T-helper 9 cell (primary cell): ENCODE measurements around the gene TUBB4A.
"Not testable (repeated sequence)": the region's sequence is repeated elsewhere in the genome, so short reads cannot be mapped to it uniquely, and the experiment has no call there.

Source experiments
- DNase-seq: peaks from one replicate; pipeline ENCODE4 v3.0.0-alpha.2; 2020
- total RNA-seq, 2 donors: gene quantifications; one replicate each; lab custom pipeline; 2026; lab: John Stamatoyannopoulos, UW

The TUBB4A gene
- 0 to 0.14 reads per million in 2 donors for total RNA-seq

DNA sequence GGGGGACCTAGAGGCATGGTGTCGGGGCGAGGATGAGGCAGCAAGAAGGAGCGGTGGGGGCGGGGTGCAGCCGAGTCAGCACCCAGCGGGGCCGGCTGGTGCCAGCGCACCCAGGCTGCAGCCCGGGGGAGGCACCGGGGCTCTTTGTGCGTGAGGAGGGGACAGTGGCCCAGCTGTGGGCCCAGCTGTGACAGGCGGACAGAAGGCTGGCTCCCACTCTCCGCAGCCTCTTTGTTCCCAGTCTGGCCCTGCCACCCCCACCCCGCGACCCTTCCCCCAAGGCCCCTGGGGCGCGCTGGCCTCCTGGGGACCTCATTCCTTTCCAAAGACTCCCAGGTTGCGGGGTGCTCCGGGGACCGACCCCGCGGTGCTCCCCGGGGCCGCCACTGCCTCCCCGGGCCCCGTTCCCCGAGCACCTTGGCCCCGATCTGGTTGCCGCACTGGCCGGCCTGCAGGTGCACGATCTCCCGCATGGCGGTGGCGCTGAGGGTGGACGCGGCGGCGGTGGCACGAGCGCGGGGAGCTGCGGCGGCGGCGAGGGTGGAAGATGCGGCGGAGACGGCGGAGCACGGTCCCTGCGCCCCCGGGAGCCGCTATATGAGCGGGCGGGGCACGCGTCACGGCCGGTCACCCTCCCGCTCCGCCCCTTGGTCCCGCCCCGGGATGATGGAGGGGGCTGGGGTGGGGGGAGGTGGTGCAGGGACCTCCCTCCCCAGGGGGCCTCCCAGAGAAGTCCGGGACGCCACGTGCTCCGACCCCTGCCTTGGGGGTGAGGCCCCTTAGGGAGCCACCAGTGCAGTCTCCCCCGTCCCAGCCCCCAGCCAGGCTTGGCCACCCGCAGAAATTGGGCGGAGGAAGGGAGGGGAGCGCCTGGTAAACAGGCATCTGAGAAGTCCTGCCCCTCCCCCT is at the start of gene TUBB4A:
TUBB4A (minus strand) TSS at position 570 of the 909 bp plus-strand sequence; CDS start at position 473, 97 bp downstream.
- DNase-seq = no peak

DNA sequence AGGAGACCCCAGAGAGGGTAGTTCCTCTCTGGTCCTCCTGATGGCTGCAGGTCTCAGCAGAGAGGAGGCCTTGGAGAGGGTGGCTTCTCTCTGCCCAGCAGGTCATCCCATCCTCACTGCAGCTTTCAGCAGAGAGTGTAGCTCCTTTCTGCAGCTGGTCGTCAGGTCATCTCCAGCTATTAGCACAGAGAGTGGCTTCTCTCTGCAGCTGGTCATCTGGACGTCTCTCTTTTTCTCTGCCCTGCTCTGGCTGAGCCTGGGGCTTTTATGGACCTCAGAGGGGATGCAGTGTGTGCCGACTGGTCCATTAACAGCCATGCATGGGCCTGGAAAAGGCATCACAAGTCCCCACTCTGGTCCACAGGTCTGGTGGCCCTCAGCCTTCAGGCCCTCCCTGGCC is 49.0 kb upstream of the TUBB4A start:
- DNase-seq = no peak

DNA sequence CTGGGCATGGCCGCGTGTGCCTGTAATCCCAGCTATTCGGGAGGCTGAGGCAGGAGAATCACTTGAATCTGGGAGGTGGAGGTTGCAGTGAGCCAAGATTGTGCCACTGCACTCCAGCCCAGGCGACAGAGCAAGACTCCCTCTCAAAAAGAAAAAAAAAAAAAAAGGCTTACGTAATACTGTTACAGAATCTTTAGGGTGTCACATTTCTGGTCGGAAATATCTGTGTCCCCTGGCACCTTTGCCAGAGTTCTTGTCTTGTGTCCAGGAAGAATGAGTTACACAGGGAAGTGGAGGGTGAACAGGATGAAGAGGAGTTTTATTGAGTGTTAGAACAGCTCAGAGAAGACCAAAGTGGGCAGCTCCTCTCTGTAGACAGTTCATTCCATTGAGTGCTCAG is 48.6 kb upstream of the TUBB4A start:
- DNase-seq = not testable (repeated sequence)

GRCh38 chr19:6543866-6544347 is 41.8 kb upstream of the TUBB4A start:
- no peak for DNase-seq

- DNase-seq = no peak
Measured at GRCh38 chr19:6540918-6541689, 39.0 kb upstream of the TUBB4A start.

- DNase-seq = no peak
Measured at GRCh38 chr19:6539514-6539913, 37.4 kb upstream of the TUBB4A start.

- no peak for DNase-seq
Measured at GRCh38 chr19:6535558-6536137, 33.5 kb upstream of the TUBB4A start.

GRCh38 chr19:6534451-6535093 is 32.5 kb upstream of the TUBB4A start:
- no peak for DNase-seq

DNA sequence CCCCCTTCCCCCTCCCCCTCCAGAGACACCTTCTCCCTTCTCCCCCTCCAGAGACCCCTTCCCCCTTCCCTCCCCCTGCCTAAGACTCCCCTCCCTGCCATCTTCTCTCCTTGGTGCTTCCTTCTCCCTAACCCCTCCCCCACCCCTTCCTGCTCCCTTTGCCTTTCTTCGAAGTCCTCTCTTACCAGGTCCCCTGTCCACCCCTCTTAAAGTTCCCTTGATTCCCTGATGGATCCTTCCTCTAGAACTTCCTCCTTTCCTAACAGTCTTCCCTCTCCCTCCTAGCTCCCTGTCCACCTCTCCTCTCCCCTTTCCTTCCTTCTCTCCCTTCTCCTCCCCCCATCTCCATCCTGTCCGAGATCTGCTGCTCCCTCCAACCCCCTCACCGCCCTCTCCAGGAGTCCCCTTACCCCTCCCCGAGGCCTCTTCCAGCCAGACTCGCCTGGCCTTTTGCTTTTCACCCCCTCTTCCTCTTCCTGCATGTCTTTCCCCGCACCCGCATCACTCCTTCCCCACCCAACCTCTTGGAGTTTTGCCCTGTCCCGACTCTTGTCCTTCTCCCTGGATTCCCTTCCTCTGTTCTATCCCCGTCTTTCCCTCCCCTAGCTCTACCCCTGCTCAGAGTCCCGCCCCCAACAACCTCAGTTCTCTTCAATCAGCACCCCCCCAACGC is 31.8 kb upstream of the TUBB4A start:
- no peak for DNase-seq

DNA sequence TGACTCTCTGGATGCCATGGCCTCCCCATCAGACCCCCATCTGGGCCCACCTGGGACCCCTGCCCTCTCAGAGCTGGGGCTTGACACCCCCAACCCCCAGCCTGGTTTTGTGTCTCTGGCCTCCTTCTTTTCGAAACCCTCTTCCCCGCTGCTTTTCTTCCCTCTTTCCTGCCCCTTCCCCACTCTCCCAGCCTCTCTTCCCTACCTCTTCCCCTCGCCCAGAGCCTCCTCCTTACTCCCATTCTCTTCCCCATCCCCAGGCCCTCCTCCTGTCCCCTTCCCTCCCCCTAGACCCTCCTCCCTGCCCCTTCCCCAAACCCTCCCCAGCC is 30.9 kb upstream of the TUBB4A start:
- DNase-seq = no peak

DNA sequence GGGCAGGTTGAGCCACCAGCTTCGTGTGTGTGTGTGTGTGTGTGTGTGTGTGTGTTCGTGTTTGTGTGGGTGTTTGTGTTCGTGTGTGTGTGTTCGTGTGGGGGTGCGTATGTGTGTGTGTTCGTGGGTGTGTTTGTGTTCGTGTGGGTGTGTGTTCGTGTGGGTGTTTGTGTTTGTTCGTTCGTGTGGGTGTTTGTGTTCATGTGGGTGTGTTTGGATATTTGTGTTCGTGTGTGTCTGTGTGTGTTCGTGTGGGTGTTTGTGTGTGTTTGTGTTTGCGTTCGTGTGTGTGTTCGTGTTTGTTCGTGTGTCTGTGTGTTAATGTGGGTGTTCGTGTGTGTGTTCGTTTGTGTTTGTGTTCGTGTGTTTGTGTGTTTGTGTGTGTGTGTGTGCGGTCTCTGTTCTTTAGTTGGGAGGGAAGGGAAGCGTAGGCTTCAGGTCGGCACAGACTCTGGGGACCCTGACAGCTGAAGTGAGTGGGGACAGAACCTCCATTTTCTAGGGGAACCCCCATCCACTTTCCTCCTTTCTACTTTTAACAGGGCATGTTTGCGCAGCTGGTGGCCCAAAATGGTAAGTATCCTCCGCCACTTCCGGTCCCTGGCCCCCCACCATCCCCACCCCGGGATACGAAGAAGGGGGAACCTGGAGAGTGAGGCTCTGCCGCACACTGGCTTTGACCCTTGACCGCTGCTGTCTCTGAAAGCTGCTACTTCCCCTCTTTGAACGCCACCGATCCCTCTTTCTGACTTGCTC is 30.3 kb upstream of the TUBB4A start:
- no peak for DNase-seq

- DNase-seq = no peak
Measured at GRCh38 chr19:6531956-6532243, 29.8 kb upstream of the TUBB4A start.

DNA sequence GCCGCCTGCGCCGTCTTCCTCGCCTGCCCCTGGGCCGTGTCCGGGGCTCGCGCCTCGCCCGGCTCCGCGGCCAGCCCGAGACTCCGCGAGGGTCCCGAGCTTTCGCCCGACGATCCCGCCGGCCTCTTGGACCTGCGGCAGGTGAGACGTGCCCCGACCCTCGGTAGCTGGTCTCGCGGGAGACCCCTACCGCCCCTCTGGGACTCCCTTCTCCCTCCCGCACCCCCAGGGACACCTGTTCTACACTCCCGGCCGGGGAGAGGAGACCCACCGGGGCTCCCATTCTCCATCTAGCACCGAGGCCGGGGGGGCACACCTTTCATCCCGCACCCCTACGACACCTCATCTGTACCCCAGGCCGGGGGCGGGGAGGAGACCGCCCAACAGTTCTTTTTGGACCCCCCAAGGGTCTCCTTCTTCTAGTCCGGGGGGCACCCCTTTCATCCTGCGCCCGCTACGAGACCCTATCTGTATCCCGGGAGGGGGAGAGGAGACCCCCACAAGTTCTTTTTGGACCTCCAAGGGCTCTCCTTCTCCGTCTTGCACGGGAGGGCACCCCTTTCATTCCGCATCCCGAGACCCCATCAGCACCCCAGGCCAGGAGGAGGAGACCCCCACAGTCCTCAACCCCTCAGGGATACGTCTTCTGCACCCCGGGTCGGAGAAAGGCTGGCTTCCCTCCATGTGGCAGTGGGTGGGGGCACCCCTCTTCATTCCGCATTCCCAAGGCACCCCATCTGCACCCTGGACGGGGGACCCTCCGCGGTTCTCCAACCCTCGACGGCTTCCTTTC is 29.2 kb upstream of the TUBB4A start:
- DNase-seq = no peak

DNA sequence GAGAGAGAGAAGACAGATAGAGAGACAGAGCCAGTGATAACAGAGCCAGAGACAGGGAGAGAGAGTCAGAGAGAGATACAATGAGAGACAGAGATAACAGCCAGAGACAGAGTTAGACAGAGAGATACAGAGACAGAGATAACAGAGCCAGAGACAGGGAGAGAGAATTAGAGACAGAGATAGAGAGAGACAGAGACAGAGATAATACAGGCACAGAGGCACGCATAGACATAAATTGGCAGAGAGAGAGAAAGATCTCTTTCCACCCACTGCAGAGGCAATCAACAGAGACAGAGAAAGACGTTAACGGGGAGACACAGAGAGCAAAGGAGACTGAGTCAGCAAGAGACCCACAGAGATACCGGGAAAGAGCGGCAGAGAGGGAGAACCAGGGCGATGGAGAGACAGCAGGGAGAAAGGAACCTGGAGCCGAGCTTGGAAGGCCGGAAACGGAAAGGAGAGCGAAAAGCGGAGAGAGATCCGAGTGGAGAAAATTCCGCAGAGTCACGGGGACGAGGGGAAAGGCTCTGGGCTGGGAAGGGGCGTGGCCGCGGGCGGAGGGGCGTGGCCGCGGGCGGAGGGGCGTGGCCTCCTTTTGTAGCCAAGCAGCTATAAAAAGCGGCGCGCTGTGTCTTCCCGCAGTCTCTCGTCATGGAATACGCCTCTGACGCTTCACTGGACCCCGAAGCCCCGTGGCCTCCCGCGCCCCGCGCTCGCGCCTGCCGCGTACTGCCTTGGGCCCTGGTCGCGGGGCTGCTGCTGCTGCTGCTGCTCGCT is 28.5 kb upstream of the TUBB4A start, which contains the start of gene TNFSF9:
TNFSF9 (plus strand) TSS at position 641 of the 777 bp plus-strand sequence; CDS start at position 652, 11 bp downstream.
- peak; percentile 78 for DNase-seq

DNA sequence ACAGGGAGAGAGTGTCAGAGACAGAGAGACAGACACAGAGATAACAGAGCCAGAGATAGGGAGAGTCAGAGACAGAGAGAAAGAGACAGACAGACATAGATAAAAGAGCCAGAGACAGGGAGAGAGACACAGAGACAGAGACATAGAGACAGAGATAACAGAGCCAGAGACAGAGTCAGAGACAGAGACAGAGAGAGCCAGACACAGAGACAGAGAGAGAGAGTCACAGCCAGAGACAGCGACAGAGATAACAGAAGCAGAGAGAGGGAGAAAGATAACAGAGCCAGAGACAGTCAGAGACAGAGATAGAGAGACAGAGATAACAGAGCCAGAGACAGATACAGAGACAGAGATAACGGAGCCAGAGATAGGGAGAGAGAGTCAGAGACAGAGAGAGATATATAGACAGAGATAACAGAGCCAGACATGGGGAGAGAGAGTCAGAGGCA is 27.9 kb upstream of the TUBB4A start:
- DNase-seq = no peak

DNA sequence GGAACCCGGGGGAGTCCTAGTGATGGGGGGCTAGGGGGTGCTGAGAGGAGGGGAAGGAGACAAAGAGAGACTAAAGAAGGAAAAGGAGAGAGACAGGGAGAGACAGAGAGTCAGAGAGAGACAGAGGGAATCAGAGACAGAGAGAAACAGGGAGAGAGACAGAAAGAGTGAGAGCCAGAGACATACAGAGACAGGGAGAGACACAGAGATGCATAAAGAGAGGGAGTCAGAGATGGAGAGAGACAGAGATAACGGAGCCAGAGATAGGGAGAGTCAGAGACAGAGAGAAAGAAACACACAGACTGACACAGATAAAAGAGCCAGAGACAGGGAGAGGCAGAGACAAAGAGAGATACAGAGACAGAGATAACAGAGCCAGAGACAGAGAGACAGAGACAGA is 27.2 kb upstream of the TUBB4A start:
- DNase-seq = no peak

- DNase-seq = no peak
Measured at GRCh38 chr19:6528544-6529121, 26.5 kb upstream of the TUBB4A start.

DNA sequence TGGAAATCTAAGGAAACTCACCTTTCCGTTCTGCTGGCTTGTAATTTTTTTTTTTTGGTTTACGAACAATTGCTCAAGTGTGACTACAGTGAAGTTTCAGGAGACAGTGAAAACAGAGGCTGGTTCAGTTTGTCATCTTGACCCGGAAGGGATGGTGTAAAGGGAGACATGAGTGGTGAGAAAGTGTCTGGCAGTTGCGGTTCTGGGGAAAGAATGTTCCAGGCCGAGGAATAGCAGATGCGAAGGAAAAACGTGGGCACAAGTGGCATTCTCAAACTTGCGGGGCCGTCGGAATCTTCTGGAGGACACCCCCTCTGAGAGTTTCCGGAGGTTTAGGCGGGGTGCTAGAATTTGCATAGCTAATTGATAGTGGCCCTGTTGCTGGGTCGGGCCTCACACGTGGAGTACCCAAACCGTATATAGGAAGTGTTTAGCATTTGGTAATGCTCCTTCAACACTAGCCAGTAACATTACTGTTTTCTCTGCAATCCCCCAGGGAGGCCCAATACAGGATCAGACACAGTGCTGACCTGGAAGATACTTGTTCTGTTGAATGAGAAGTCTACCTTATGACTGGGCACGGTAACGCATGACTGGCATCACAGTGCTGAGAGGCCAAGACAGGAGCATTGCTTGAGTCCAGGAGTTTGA is 25.9 kb upstream of the TUBB4A start:
- no peak for DNase-seq

GRCh38 chr19:6524311-6524710 is 22.2 kb upstream of the TUBB4A start:
- no peak for DNase-seq
